Activated naive CD4-positive, alpha-beta T cell treated with anti-CD3 and anti-CD28 coated beads, Interleukin-2, amount 50 U/mL, for 24 hours (primary cell): Measurements from ENCODE around the gene CNTROB.

Experiments
- H3K27ac Mint-ChIP-seq: one replicate; pipeline ENCODE4 v1.8.0; 2021; ENCODE audit warnings: mild to moderate bottlenecking, mixed read lengths
- H3K27me3 Mint-ChIP-seq: one replicate; pipeline ENCODE4 v1.8.0; 2021; ENCODE audit warnings: mixed read lengths
- H3K36me3 Mint-ChIP-seq: one replicate; pipeline ENCODE4 v1.8.0; 2021; ENCODE audit warnings: mixed read lengths
- H3K4me1 Mint-ChIP-seq: one replicate; pipeline ENCODE4 v1.8.0; 2021; ENCODE audit warnings: mixed read lengths
- H3K4me3 Mint-ChIP-seq: one replicate; pipeline ENCODE4 v1.8.0; 2021; ENCODE audit warnings: mild to moderate bottlenecking, mixed read lengths
- H3K9me3 Mint-ChIP-seq: one replicate; pipeline ENCODE4 v1.8.0; 2021; ENCODE audit warnings: mixed read lengths

CNTROB gene

DNA sequence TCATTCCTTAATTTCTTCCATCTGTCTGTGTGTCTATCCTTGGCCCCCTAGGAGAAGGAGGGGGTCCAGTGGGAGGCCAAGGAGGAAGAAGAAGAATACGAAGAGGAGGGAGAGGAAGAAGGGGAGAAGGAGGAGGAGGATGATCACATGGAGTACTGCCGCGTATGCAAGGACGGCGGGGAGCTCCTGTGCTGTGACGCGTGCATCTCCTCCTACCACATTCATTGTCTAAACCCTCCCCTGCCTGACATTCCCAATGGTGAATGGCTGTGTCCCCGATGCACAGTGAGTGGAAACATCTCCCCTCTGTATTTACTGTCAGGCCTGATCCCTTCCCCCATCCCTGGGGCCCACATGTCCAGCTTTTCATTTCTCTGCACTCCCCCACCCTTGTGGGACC, 37.1 kb upstream of the CNTROB start:
- peaks cover 32% of the 10 kb centered on the region for H3K36me3 Mint-ChIP-seq

DNA sequence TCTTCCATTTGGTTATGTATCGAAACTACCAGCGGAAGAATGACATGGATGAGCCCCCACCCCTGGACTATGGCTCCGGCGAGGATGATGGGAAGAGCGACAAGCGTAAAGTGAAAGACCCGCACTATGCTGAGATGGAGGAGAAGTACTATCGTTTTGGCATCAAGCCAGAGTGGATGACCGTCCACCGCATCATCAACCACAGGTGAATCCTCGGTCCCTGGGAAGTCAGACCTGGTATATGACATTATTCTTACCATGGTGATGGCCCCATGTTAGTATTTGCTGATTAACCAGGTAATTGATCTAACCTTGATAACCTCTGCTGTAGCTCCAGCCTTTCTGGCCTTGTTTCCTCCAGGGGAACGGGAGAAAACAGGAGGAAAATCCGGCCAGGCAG, 34.9 kb upstream of the CNTROB start:
- Mint-ChIP-seq H3K27me3 (no peaks in the 10 kb centered on the region), H3K36me3 (peaks cover 28% of the 10 kb centered on the region), H3K4me3 (no peak overlapping the region), H3K27ac (peak overlapping the region; percentile 51), H3K4me1 (peaks cover 16% of the 10 kb centered on the region), H3K9me3 (no peaks in the 10 kb centered on the region)

More for the DNA sequence above, 37.1 kb upstream of the CNTROB start:
- Mint-ChIP-seq H3K4me3 (no peak overlapping the region), H3K4me1 (peaks cover 22% of the 10 kb centered on the region), H3K9me3 (no peaks in the 10 kb centered on the region), H3K27ac (peak overlapping the region; percentile 76), H3K27me3 (no peaks in the 10 kb centered on the region)

DNA sequence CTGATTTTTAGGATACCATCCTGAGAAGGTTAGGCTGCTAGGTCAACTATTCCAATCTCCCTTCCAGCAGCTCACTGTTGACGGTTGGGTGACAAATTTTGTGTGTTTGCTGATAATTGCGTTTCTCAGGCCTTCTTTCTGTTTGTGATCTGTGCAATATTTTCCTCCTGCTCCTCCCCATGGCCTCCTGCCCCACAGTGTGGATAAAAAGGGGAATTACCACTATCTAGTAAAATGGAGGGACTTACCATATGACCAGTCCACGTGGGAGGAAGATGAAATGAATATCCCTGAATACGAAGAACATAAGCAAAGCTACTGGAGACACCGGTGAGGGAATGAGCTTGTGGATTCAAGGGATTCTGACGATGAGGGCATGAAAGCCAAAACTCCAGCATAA, 34.2 kb upstream of the CNTROB start:
- Mint-ChIP-seq H3K36me3 (peaks cover 30% of the 10 kb centered on the region), H3K27ac (peak overlapping the region; percentile 63), H3K4me1 (peaks cover 16% of the 10 kb centered on the region), H3K9me3 (no peaks in the 10 kb centered on the region), H3K27me3 (no peaks in the 10 kb centered on the region), H3K4me3 (no peak overlapping the region)

GRCh38 chr17:7903154-7904103, 28.6 kb upstream of the CNTROB start:
- Mint-ChIP-seq H3K9me3 (no peaks in the 10 kb centered on the region), H3K36me3 (peaks cover 15% of the 10 kb centered on the region), H3K4me3 (no peak overlapping the region), H3K27me3 (no peaks in the 10 kb centered on the region), H3K4me1 (no peaks in the 10 kb centered on the region), H3K27ac (peak overlapping the region; percentile 74)

- no peak overlapping the region for H3K4me3 Mint-ChIP-seq
- peaks cover 15% of the 10 kb centered on the region for H3K36me3 Mint-ChIP-seq
- H3K4me1 Mint-ChIP-seq = peaks cover 19% of the 10 kb centered on the region
- no peaks in the 10 kb centered on the region for H3K9me3 Mint-ChIP-seq
- H3K27ac Mint-ChIP-seq = no peak overlapping the region
- no peaks in the 10 kb centered on the region for H3K27me3 Mint-ChIP-seq
Measured at GRCh38 chr17:7909089-7909488, 22.9 kb upstream of the CNTROB start.

- H3K9me3 Mint-ChIP-seq = no peaks in the 10 kb centered on the region
- no peak overlapping the region for H3K4me3 Mint-ChIP-seq
- peaks cover 26% of the 10 kb centered on the region for H3K4me1 Mint-ChIP-seq
- no peaks in the 10 kb centered on the region for H3K27me3 Mint-ChIP-seq
- H3K27ac Mint-ChIP-seq = peak overlapping the region; percentile 81
- peaks cover 14% of the 10 kb centered on the region for H3K36me3 Mint-ChIP-seq
Measured at GRCh38 chr17:7910281-7910680, 21.7 kb upstream of the CNTROB start.

GRCh38 chr17:7910711-7911110, 21.3 kb upstream of the CNTROB start:
- Mint-ChIP-seq H3K36me3 (peaks cover 14% of the 10 kb centered on the region), H3K4me3 (no peak overlapping the region), H3K27ac (no peak overlapping the region), H3K27me3 (no peaks in the 10 kb centered on the region), H3K9me3 (no peaks in the 10 kb centered on the region), H3K4me1 (peaks cover 30% of the 10 kb centered on the region)

GRCh38 chr17:7911116-7911515, 20.9 kb upstream of the CNTROB start:
- no peaks in the 10 kb centered on the region for H3K9me3 Mint-ChIP-seq
- peaks cover 14% of the 10 kb centered on the region for H3K36me3 Mint-ChIP-seq
- H3K27ac Mint-ChIP-seq = no peak overlapping the region
- H3K4me1 Mint-ChIP-seq = peaks cover 31% of the 10 kb centered on the region
- no peak overlapping the region for H3K4me3 Mint-ChIP-seq
- H3K27me3 Mint-ChIP-seq = no peaks in the 10 kb centered on the region

DNA sequence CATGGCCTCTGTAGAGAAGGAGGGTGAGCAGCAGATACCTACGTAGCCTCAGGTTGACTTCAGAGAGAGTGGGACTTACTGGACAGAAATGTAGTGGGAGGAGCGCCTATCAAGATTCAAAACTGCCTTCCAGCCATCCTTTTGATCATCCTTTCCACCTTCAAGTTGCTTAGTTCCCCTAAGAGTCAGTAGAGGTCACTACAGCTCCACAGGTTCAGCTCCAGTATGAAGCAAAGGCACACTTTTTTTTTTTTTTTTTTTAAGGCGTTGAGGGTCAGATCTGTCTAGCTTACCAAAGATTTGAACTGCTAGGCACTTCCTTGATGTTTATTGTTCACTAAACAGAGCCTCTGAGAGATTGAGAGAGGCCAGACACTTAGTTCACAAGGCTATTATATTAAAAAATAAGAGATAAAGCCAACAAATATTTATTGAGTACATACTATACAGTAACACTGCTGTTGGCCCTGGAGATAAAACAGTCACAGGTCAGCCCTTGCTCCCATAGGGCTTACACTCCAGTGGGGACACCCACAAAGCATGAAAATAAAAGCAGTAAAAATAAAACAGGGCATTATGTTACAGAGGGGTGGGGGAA, 19.0 kb upstream of the CNTROB start:
- peaks cover 13% of the 10 kb centered on the region for H3K36me3 Mint-ChIP-seq
- peaks cover 42% of the 10 kb centered on the region for H3K4me1 Mint-ChIP-seq
- H3K27ac Mint-ChIP-seq = peak overlapping the region; percentile 62
- peak overlapping the region; percentile 73 for H3K4me3 Mint-ChIP-seq
- H3K27me3 Mint-ChIP-seq = no peaks in the 10 kb centered on the region
- H3K9me3 Mint-ChIP-seq = no peaks in the 10 kb centered on the region

GRCh38 chr17:7915179-7915610, 16.8 kb upstream of the CNTROB start:
- Mint-ChIP-seq H3K27ac (peak overlapping the region; percentile 94), H3K36me3 (peaks cover 4% of the 10 kb centered on the region), H3K9me3 (no peaks in the 10 kb centered on the region), H3K4me1 (peaks cover 39% of the 10 kb centered on the region), H3K27me3 (no peaks in the 10 kb centered on the region), H3K4me3 (peak overlapping the region; percentile 93)

GRCh38 chr17:7915611-7916384, 16.2 kb upstream of the CNTROB start, which contains the start of gene RNF227:
Gene RNF227, minus strand, starts transcription at chr17:7916289. Its CDS starts 94 bp downstream, at chr17:7916195.
- Mint-ChIP-seq H3K36me3 (peaks cover 1% of the 10 kb centered on the region), H3K9me3 (no peaks in the 10 kb centered on the region), H3K27me3 (no peaks in the 10 kb centered on the region)

GRCh38 chr17:7916385-7916682, 15.7 kb upstream of the CNTROB start:
- H3K36me3 Mint-ChIP-seq = peaks cover 1% of the 10 kb centered on the region
- no peaks in the 10 kb centered on the region for H3K9me3 Mint-ChIP-seq
- peak overlapping the region; percentile 83 for H3K27ac Mint-ChIP-seq
- H3K4me3 Mint-ChIP-seq = peak overlapping the region; percentile 87
- no peaks in the 10 kb centered on the region for H3K27me3 Mint-ChIP-seq
- H3K4me1 Mint-ChIP-seq = peaks cover 38% of the 10 kb centered on the region

More at GRCh38 chr17:7915611-7916384, 16.2 kb upstream of the CNTROB start, which contains the start of gene RNF227:
- peaks cover 38% of the 10 kb centered on the region for H3K4me1 Mint-ChIP-seq
- H3K27ac Mint-ChIP-seq = peak within 1 kb of the TSS; percentile 94
- H3K4me3 Mint-ChIP-seq = peak within 1 kb of the TSS; percentile 93

DNA sequence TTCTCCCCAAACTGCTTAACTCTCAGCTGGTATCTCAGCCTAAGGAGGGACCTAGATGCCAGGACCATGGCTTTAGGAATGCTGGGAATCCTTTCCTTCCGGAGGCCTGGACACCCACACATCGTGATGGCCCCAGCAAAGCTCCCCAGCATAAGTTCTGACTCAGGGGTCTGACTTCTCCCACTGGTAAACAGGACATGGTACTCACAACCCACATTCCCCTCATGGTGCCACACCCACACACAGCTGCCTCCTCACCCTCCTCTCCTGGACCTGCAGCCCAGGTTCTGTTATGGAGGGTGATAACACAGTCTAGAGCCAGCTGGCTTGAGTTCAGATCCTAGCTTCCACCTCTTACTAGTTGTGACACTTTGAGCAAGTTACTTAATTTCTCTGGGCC, 15.2 kb upstream of the CNTROB start:
- peak overlapping the region; percentile 83 for H3K27ac Mint-ChIP-seq
- H3K4me3 Mint-ChIP-seq = peak overlapping the region; percentile 87
- peaks cover 1% of the 10 kb centered on the region for H3K36me3 Mint-ChIP-seq
- H3K27me3 Mint-ChIP-seq = no peaks in the 10 kb centered on the region
- H3K9me3 Mint-ChIP-seq = no peaks in the 10 kb centered on the region
- H3K4me1 Mint-ChIP-seq = peaks cover 40% of the 10 kb centered on the region

DNA sequence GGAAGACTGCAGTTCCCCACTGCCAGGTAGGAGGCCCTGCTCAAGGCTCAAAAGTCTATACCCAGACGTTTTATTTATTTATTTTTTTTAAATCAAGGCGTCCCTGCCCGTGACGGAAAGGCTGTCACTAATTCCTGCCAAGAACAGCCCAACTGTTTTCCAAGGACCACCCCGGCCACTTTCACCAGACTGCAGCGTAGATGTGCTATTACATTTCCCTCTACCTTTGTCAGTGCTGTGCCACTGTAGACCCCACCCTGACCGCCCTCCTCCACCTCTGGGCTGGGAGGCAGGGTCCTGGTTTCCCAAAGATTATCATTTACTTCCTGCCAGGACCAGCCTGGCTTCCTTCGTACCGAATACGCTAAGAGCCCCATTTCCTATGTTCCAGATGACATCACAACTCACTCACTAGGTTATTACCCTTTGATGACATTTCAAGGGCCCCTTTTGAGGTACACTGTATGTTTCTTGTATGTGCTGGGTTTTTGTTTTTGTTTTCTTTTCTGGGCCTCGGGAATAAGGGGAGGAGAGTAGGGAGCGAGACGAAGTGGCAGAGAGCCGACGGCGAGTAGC, 9.6 kb upstream of the CNTROB start:
- Mint-ChIP-seq H3K27me3 (no peaks in the 10 kb centered on the region), H3K27ac (peak overlapping the region; percentile 80), H3K9me3 (no peaks in the 10 kb centered on the region), H3K4me1 (peaks cover 12% of the 10 kb centered on the region), H3K4me3 (peak overlapping the region; percentile 85), H3K36me3 (no peaks in the 10 kb centered on the region)
